CD14-positive monocyte (primary cell): Measurements from ENCODE around the gene C19orf25. TPM values are rescaled to one million over a fixed set of nuclear protein-coding genes. Genes with fewer than 3 reads are reported as not detected.

Experiments used
- DNase-seq, 3 donors: peaks; one replicate each; pipeline ENCODE4 v3.0.0-alpha.2; 2011 to 2022
- H2AFZ ChIP-seq: 2 replicates; pipeline ENCODE4 v1.6.0; 2012; ENCODE audit warnings: mild to moderate bottlenecking, low read depth, low read length, inconsistent platforms; ENCODE audit not compliant: insufficient read depth, poor library complexity, severe bottlenecking
- H3K27ac ChIP-seq, 2 donors: 1 replicate in 1 of 2; 2 replicates in 1 of 2; pipeline ENCODE4 v1.5.1; 2012 to 2013; ENCODE audit warnings: low read length in 2 of 2, control low read depth in 1 of 2, inconsistent platforms in 1 of 2, low read depth in 1 of 2, mild to moderate bottlenecking in 1 of 2
- H3K27me3 ChIP-seq, 2 donors: one replicate each; pipeline versions ENCODE4 v1.6.0 to v1.6.1; 2011 to 2013; ENCODE audit warnings: low read length in 2 of 2; ENCODE audit not compliant: control insufficient read depth in 2 of 2, insufficient read depth in 2 of 2
- H3K36me3 ChIP-seq, 2 donors: replicated peaks in 1 of 2; 1 replicate in 1 of 2; 2 replicates in 1 of 2; pipeline versions ENCODE4 v1.5.1 to v1.6.1; 2012 to 2013; ENCODE audit warnings: low read length in 2 of 2, control low read depth in 1 of 2, inconsistent platforms in 1 of 2, mild to moderate bottlenecking in 1 of 2; ENCODE audit not compliant: insufficient read depth in 2 of 2, control insufficient read depth in 1 of 2
- H3K4me1 ChIP-seq, 2 donors: 1 replicate in 1 of 2; 2 replicates in 1 of 2; pipeline versions ENCODE4 v1.5.1 to v1.6.1; 2012 to 2013; ENCODE audit warnings: low read length in 2 of 2, control low read depth in 1 of 2, inconsistent platforms in 1 of 2, mild to moderate bottlenecking in 1 of 2, moderate library complexity in 1 of 2; ENCODE audit not compliant: insufficient read depth in 2 of 2, control insufficient read depth in 1 of 2
- H3K4me2 ChIP-seq: replicated peaks from 2 replicates; pipeline ENCODE3; 2012; ENCODE audit warnings: low read length, moderate library complexity, mild to moderate bottlenecking; ENCODE audit not compliant: poor library complexity, severe bottlenecking; ENCODE audit errors: extremely low read depth
- H3K4me3 ChIP-seq, 3 experiments: fragments of 200-600 bp in 1 of 3; sonication (generic) in 1 of 3; replicated peaks in 1 of 3; 1 replicate in 2 of 3; 2 replicates in 1 of 3; pipeline ENCODE4 v1.5.1; 2011 to 2013; ENCODE audit warnings: low read length in 3 of 3, mild to moderate bottlenecking in 3 of 3, control low read depth in 2 of 3, low read depth in 2 of 3, inconsistent platforms in 1 of 3, moderate library complexity in 1 of 3
- H3K79me2 ChIP-seq: 2 replicates; pipeline ENCODE4 v1.6.0; 2012; ENCODE audit warnings: mild to moderate bottlenecking, control low read depth, inconsistent platforms, low read length, moderate library complexity; ENCODE audit not compliant: insufficient read depth
- H3K9ac ChIP-seq: 2 replicates; pipeline ENCODE4 v1.6.0; 2017; ENCODE audit warnings: low read length, mild to moderate bottlenecking; ENCODE audit not compliant: insufficient read depth, poor library complexity, severe bottlenecking
- H3K9me3 ChIP-seq, 2 donors: replicated peaks in 1 of 2; 1 replicate in 1 of 2; 2 replicates in 1 of 2; pipeline versions ENCODE4 v1.5.1 to v1.6.1; 2012 to 2013; ENCODE audit warnings: low read length in 2 of 2, control low read depth in 1 of 2; ENCODE audit not compliant: control insufficient read depth in 1 of 2, insufficient read depth in 1 of 2
- H4K20me1 ChIP-seq: 2 replicates; pipeline ENCODE4 v1.6.0; 2012; ENCODE audit warnings: mild to moderate bottlenecking, low read length, control low read depth, moderate library complexity; ENCODE audit not compliant: insufficient read depth
- H3K27ac Mint-ChIP-seq, 7 donors: one replicate each; pipeline ENCODE4 v1.8.0; 2020; ENCODE audit warnings: mild to moderate bottlenecking in 7 of 7, mixed read lengths in 7 of 7, moderate library complexity in 6 of 7, inconsistent platforms in 2 of 7
- H3K27me3 Mint-ChIP-seq, 3 donors: one replicate each; pipeline ENCODE4 v1.8.0; 2021 to 2022; ENCODE audit warnings: low read depth in 3 of 3, mild to moderate bottlenecking in 3 of 3, mixed read lengths in 3 of 3, moderate library complexity in 3 of 3, inconsistent platforms in 1 of 3
- H3K36me3 Mint-ChIP-seq, 2 donors: one replicate each; pipeline ENCODE4 v1.8.0; 2020; ENCODE audit warnings: mixed read lengths in 2 of 2, inconsistent platforms in 1 of 2, mild to moderate bottlenecking in 1 of 2
- H3K4me1 Mint-ChIP-seq: one replicate; pipeline ENCODE4 v1.8.0; 2020; ENCODE audit warnings: mild to moderate bottlenecking, mixed read lengths
- H3K4me3 Mint-ChIP-seq, 2 donors: one replicate each; pipeline ENCODE4 v1.8.0; 2020; ENCODE audit warnings: mild to moderate bottlenecking in 2 of 2, mixed read lengths in 2 of 2, moderate library complexity in 1 of 2
- H3K9me3 Mint-ChIP-seq, 7 donors: one replicate each; pipeline ENCODE4 v1.8.0; 2020 to 2022; ENCODE audit warnings: mixed read lengths in 7 of 7, mild to moderate bottlenecking in 6 of 7, moderate library complexity in 6 of 7, inconsistent platforms in 2 of 7
- WGBS: methylation state at CpG from one replicate; pipeline ENCODE4 v1.1.5; 2013; ENCODE audit warnings: missing lambda C conversion rate; ENCODE audit not compliant: insufficient coverage; 5-methylcytosine and 5-hydroxymethylcytosine counted together
- intact Hi-C, 2 donors: fragments of 100-400 bp; cut with micrococcal nuclease; formaldehyde crosslinking; loops; one replicate each; pipeline versions ENCODE4 v1.15.0 to v1.15.1; 2023
- polyA plus RNA-seq, 3 donors: library from polyadenylated mRNA; depleted of rRNA in 1 of 3; unstranded in 2 of 3; stranded (reverse) in 1 of 3; fragments of 300-500 nt in 2 of 3; fragments of >200 nt in 1 of 3; fragmentation: Illumina TruSeq in 2 of 3; gene quantifications; 1 replicate in 2 of 3; 2 replicates in 1 of 3; pipeline ENCODE4 v1.2.3, GENCODE V29; 2012 to 2021
- TF ChIP-seq, protein P1 (sequence below): fragments of 200-600 bp; IDR thresholded peaks from one replicate; pipeline ENCODE4 v1.8.0; 2022; ENCODE audit warnings: antibody characterized with exemption, mild to moderate bottlenecking

C19orf25 gene
- polyA plus RNA-seq, 3 donors = 18.2 to 20.9 (median 19.9) TPM

GRCh38 chr19:1472231-1473084 lies 6.6 kb downstream of the C19orf25 start:
- peaks cover 32 to 67% (median 50%) of the 10 kb centered on the region in 3 donors for H3K27me3 Mint-ChIP-seq
- TF ChIP-seq, protein P1, sequence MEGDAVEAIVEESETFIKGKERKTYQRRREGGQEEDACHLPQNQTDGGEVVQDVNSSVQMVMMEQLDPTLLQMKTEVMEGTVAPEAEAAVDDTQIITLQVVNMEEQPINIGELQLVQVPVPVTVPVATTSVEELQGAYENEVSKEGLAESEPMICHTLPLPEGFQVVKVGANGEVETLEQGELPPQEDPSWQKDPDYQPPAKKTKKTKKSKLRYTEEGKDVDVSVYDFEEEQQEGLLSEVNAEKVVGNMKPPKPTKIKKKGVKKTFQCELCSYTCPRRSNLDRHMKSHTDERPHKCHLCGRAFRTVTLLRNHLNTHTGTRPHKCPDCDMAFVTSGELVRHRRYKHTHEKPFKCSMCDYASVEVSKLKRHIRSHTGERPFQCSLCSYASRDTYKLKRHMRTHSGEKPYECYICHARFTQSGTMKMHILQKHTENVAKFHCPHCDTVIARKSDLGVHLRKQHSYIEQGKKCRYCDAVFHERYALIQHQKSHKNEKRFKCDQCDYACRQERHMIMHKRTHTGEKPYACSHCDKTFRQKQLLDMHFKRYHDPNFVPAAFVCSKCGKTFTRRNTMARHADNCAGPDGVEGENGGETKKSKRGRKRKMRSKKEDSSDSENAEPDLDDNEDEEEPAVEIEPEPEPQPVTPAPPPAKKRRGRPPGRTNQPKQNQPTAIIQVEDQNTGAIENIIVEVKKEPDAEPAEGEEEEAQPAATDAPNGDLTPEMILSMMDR = no peak
- H3K27ac Mint-ChIP-seq = no peak overlapping the region
- H3K27ac ChIP-seq = no peak overlapping the region
- DNase-seq = no peak
- 76% methylated on average over 28 of the region's 44 CpGs for WGBS
- H3K4me1 ChIP-seq = peaks cover 25 to 32% of the 10 kb centered on the region in 2 donors
- intact Hi-C loops = no loop called here
- peaks cover 19 to 33% of the 10 kb centered on the region in 2 donors for H3K36me3 Mint-ChIP-seq
- peaks cover 89% of the 10 kb centered on the region for H4K20me1 ChIP-seq
- H3K9ac ChIP-seq = no peak overlapping the region
- peaks cover 16% of the 10 kb centered on the region for H3K79me2 ChIP-seq
- H3K9me3 ChIP-seq = peaks cover 8 to 10% of the 10 kb centered on the region in 2 donors
- H3K4me3 Mint-ChIP-seq = peak overlapping the region in 1 of 2 donors; percentile 85
- H3K4me3 ChIP-seq = no peak overlapping the region
- no peak overlapping the region for H3K4me2 ChIP-seq
- peaks cover 18 to 26% of the 10 kb centered on the region in 2 donors for H3K36me3 ChIP-seq
- peaks cover 23% of the 10 kb centered on the region for H3K4me1 Mint-ChIP-seq
- no peak overlapping the region for H2AFZ ChIP-seq
- peaks cover 44 to 53% of the 10 kb centered on the region in 2 donors for H3K27me3 ChIP-seq
- H3K9me3 Mint-ChIP-seq = peaks cover 0 to 16% (median 2%) of the 10 kb centered on the region in 7 donors

- peaks cover 25 to 32% of the 10 kb centered on the region in 2 donors for H3K4me1 ChIP-seq
- no peak overlapping the region for H3K9ac ChIP-seq
- peak overlapping the region in 2 of 3 experiments; percentile 2 to 61 for H3K4me3 ChIP-seq
- peaks cover 11% of the 10 kb centered on the region for H3K79me2 ChIP-seq
- peaks cover 95% of the 10 kb centered on the region for H4K20me1 ChIP-seq
- Mint-ChIP-seq H3K36me3 (peaks cover 16 to 24% of the 10 kb centered on the region in 2 donors), H3K27ac (no peak overlapping the region), H3K9me3 (peaks cover 0 to 19% (median 2%) of the 10 kb centered on the region in 7 donors), H3K4me1 (peaks cover 22% of the 10 kb centered on the region), H3K4me3 (peak overlapping the region in 1 of 2 donors; percentile 85), H3K27me3 (peaks cover 35 to 74% (median 53%) of the 10 kb centered on the region in 3 donors)
- TF ChIP-seq, protein P1 = no peak
- 37% methylated on average over 18 of the region's 24 CpGs for WGBS
- peaks cover 8 to 13% of the 10 kb centered on the region in 2 donors for H3K9me3 ChIP-seq
- H3K36me3 ChIP-seq = peaks cover 18 to 20% of the 10 kb centered on the region in 2 donors
- no peak overlapping the region for H3K27ac ChIP-seq
- DNase-seq = no peak
- H3K4me2 ChIP-seq = peak overlapping the region; percentile 63
- peaks cover 46 to 58% of the 10 kb centered on the region in 2 donors for H3K27me3 ChIP-seq
- intact Hi-C loops = no loop called here
- no peak overlapping the region for H2AFZ ChIP-seq
Measured at GRCh38 chr19:1471515-1472160, 7.4 kb downstream of the C19orf25 start.
